ENCODE measurements around the gene ARL6IP6.
A peak's percentile ranks its signal among the peaks of the same experiment; 100 is the strongest.
"Not testable (repeated sequence)": the region's sequence is repeated elsewhere in the genome, so short reads cannot be mapped to it uniquely, and the experiment has no call there.

The ARL6IP6 gene

DNA sequence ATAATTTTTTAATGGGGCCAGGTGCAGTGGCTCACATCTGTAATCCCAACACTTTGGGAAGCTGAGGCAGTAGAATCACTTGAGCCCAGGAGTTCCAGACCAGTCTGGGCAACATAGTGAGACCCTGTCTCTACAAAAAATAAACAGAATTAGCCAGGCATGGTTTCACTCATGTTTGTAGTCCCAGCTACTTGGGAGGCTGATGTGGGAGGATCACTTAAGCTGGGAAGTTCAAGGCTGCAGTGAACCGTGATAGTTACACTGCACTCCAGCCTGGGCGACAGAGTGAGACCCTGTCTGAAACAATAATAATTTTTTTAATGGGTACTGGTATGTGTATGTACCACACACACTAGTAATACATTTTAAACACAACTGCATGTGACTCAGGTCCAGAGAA is 2.4 kb downstream of the ARL6IP6 start:
- no peak overlapping the region for H3K4me3 ChIP-seq (ENCODE audit: low read depth, low read length)
- no peak for TF ChIP-seq CTCF (IDR thresholded peaks at IDR 0.05; ENCODE audit: borderline replicate concordance, insufficient read depth, low read depth, low read length)

GRCh38 chr2:152722639-152723038 is 4.2 kb downstream of the ARL6IP6 start:
- H3K4me3 ChIP-seq (ENCODE audit: low read depth, low read length): not testable (repeated sequence)

DNA sequence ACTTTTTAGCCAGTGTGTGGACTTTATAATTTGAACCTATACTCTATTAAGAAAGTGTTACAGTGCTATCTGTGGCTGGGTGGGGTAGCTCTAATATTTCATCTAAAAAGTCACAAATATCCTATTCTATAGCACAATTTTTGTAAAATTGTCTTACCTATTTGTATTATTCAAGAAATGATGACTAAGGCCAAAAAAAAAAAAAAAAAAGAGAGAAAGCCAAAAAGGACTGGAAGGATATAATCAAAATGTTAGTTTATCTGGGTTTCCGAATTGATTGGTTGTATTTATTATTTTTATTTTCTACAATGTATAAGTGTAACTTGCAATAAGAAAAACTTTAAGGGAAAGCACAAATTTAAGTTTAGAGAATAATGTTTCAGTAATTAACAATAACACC is 5.5 kb downstream of the ARL6IP6 start:
- no peak overlapping the region for H3K4me3 ChIP-seq (ENCODE audit: low read depth, low read length)
- TF ChIP-seq CTCF (IDR thresholded peaks at IDR 0.05; ENCODE audit: borderline replicate concordance, insufficient read depth, low read depth, low read length): no peak

DNA sequence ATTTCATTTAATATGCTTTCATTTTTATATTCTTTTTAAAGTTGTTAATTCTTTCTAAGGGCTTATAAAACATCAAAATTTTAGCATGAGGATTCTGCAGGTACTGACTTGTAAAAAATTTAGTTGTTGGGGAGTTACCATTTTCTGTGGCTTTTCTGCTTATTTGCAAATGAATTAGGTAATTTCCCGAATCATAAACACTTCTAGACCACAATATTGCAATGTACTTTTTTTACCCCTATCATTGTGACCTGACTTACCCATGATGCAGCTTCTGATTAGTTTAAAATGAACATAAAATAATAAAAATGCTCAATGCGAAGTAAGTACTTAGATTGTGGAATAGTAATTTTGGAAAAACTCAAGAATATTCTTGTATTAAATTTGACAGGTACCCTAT is 11.4 kb downstream of the ARL6IP6 start:
- no peak for TF ChIP-seq CTCF (IDR thresholded peaks at IDR 0.05; ENCODE audit: borderline replicate concordance, insufficient read depth, low read depth, low read length)
- no peak overlapping the region for H3K4me3 ChIP-seq (ENCODE audit: low read depth, low read length)

DNA sequence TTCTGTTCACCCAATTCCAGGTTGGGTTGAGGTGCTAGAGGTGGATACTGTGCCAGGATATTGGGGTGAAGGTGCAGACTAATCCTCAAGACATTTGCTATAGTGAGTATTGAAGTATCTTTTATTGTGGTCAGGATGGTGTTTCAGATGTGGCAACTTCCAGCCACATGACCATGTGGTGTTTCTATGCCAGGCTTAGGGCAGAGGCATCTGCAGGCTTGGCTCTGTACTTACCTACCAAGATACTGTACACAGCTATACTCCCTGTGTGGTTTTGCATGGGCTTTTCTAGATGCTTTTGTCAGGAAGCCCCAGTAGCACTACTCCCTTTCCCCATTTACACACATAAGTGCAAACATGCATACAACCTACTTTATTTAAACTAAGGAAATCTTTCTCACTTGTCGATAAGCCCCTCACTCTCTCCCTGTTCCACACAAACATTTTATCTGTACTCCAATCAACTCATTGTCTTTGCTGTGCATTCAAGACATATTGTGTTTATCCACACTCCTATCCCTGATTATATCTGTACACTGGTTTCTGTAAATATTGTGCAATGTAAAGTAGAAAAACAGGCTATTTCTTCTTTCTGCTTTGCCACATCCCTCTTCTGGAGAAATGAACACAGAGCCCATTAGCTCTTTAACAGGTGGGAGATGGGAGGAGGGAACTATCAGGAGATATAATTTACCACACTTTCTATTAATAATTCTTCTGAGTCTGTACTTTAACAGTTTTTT is 12.3 kb downstream of the ARL6IP6 start:
- TF ChIP-seq CTCF (IDR thresholded peaks at IDR 0.05; ENCODE audit: borderline replicate concordance, insufficient read depth, low read depth, low read length): no peak

GRCh38 chr2:152737509-152737908 is 19.1 kb downstream of the ARL6IP6 start:
- not testable (repeated sequence) for H3K4me3 ChIP-seq (ENCODE audit: low read depth, low read length)

More for the DNA sequence above, 12.3 kb downstream of the ARL6IP6 start:
- no peak overlapping the region for H3K4me3 ChIP-seq (ENCODE audit: low read depth, low read length)

- TF ChIP-seq CTCF (IDR thresholded peaks at IDR 0.05; ENCODE audit: borderline replicate concordance, insufficient read depth, low read depth, low read length): no peak
- H3K4me3 ChIP-seq (ENCODE audit: low read depth, low read length): no peak overlapping the region
Measured at GRCh38 chr2:152738438-152738837, 20.0 kb downstream of the ARL6IP6 start.

- H3K4me3 ChIP-seq (ENCODE audit: low read depth, low read length): not testable (repeated sequence)
Measured at GRCh38 chr2:152739705-152740104, 21.3 kb downstream of the ARL6IP6 start.

DNA sequence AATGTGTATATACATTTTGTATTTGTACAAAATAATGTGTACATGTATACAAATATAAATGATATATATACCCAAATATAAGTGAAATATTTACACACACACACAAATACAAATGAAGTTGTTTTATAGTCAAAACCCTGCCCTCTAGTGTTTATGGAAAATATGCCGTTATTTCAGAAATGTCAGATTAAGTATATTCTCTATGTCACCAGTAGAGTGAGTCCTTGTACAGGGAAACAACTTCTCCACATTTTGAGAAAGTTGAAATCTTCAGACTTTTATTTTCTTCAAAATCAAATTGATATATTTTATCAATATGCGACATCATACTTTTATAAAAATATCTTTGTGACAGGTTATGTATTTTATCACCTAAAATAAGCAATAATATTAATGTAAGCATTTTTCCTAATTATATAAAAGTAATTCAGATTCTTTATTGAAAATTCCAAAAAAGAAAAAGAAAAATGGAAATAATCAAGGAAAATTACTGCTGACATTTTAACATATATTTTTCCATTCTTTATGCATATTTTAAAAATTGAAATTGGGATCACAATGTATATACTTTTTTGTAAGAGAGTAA is 22.4 kb downstream of the ARL6IP6 start:
- H3K4me3 ChIP-seq (ENCODE audit: low read depth, low read length): no peak overlapping the region
- peak; percentile 53; the same call in 1 of the 2 replicates for TF ChIP-seq CTCF (IDR thresholded peaks at IDR 0.05; ENCODE audit: borderline replicate concordance, insufficient read depth, low read depth, low read length)

All from GM12875 (cell line).